A549 (cell line): Measurements from ENCODE around the gene PRICKLE1.

Experiments used
- BHLHE40 ChIP-seq: IDR thresholded peaks from 2 replicates; pipeline ENCODE4 v1.6.1; 2012; ENCODE audit warnings: low read depth, low read length, inconsistent platforms
- CTCF ChIP-seq: fragments of >200 bp; sonication (Bioruptor Twin); formaldehyde crosslinking; IDR thresholded peaks from 3 replicates; pipeline ENCODE4 v1.5.1; 2016
- E2F6 ChIP-seq: IDR thresholded peaks from 2 replicates; pipeline ENCODE4 v1.6.1; 2012; ENCODE audit warnings: low read depth, borderline replicate concordance
- ESRRA ChIP-seq: fragments of 150-350 bp; IDR thresholded peaks from 2 replicates; pipeline ENCODE4 v1.6.1; 2014; ENCODE audit warnings: mild to moderate bottlenecking, low read length, borderline replicate concordance
- MAX ChIP-seq: IDR thresholded peaks from 2 replicates; pipeline ENCODE4 v1.6.1; 2012
- MAZ ChIP-seq: fragments of 150-350 bp; IDR thresholded peaks from 2 replicates; pipeline ENCODE4 v1.6.1; 2014; ENCODE audit warnings: antibody characterized with exemption, low read depth, low read length, borderline replicate concordance
- NFE2L2 ChIP-seq: fragments of 150-350 bp; conservative IDR thresholded peaks from 2 replicates; pipeline ENCODE4 v1.6.1; 2014; ENCODE audit warnings: low read length
- POLR2A ChIP-seq: IDR thresholded peaks from 2 replicates; pipeline ENCODE4 v1.6.1; 2012; ENCODE audit warnings: mild to moderate bottlenecking, low read length
- RCOR1 ChIP-seq: fragments of 150-350 bp; IDR thresholded peaks from 2 replicates; pipeline ENCODE4 v1.6.1; 2014; ENCODE audit warnings: antibody characterized with exemption, low read length, low read depth
- REST ChIP-seq: fragments of 200-600 bp; sonication (generic); IDR thresholded peaks from 2 replicates; pipeline ENCODE4 v1.6.1; 2016; ENCODE audit warnings: antibody characterized with exemption, mild to moderate bottlenecking, moderate library complexity
- USF2 ChIP-seq: fragments of 450-650 bp; IDR thresholded peaks from 2 replicates; pipeline ENCODE4 v1.6.1; 2014; ENCODE audit warnings: antibody characterized with exemption

- no peak for TF ChIP-seq POLR2A
- no peak for TF ChIP-seq ESRRA
- TF ChIP-seq USF2 = no peak
- no peak for TF ChIP-seq CTCF
- no peak for TF ChIP-seq BHLHE40
- TF ChIP-seq MAX = no peak
- no peak for TF ChIP-seq MAZ
- no peak for TF ChIP-seq E2F6
- TF ChIP-seq RCOR1 = no peak
- no peak for TF ChIP-seq REST
- no peak for TF ChIP-seq NFE2L2
These were observed 6.5 kb downstream of the PRICKLE1 start for GRCh38 chr12:42583016-42583415.
